Esophagus muscularis mucosa (tissue), 4 donors: ENCODE results near the gene GUCA2A. TPM values are rescaled to one million over a fixed set of nuclear protein-coding genes. Genes with fewer than 3 reads are reported as not detected.

ENCODE experiments used
- DNase-seq: peaks from one replicate; pipeline ENCODE4 v3.0.0-alpha.2; 2017; ENCODE audit errors: extremely low spot score
- H3K27ac ChIP-seq, 4 donors: fragments of 200-600 bp; sonication (generic); replicated peaks in 1 of 4; 1 replicate in 3 of 4; 2 replicates in 1 of 4; pipeline ENCODE4 v1.5.1; 2016 to 2019; ENCODE audit warnings: mild to moderate bottlenecking in 1 of 4
- H3K27me3 ChIP-seq, 4 donors: fragments of 200-600 bp; sonication (generic); one replicate each; pipeline versions ENCODE4 v1.5.1 to v1.6.0; 2016 to 2019
- H3K36me3 ChIP-seq, 4 donors: fragments of 200-600 bp; sonication (generic); one replicate each; pipeline ENCODE4 v1.5.1; 2016 to 2019
- H3K4me1 ChIP-seq, 4 donors: fragments of 200-600 bp; sonication (generic); one replicate each; pipeline ENCODE4 v1.5.1; 2016 to 2019
- H3K4me3 ChIP-seq, 4 donors: fragments of 200-600 bp; sonication (generic); 1 replicate in 2 of 4; 2 replicates in 2 of 4; pipeline ENCODE4 v1.5.1; 2016 to 2019; ENCODE audit warnings: mild to moderate bottlenecking in 4 of 4, moderate library complexity in 1 of 4
- H3K9me3 ChIP-seq, 4 donors: fragments of 200-600 bp; sonication (generic); 1 replicate in 3 of 4; 2 replicates in 1 of 4; pipeline ENCODE4 v1.5.1; 2016 to 2019
- EP300 ChIP-seq: sonication (generic); formaldehyde crosslinking; IDR thresholded peaks from one replicate; pipeline ENCODE4 v1.6.1; 2017; ENCODE audit warnings: antibody characterized with exemption
- POLR2A ChIP-seq: fragments of 450-650 bp; IDR thresholded peaks from one replicate; pipeline ENCODE4 v1.6.1; 2017; ENCODE audit warnings: antibody characterized with exemption, moderate library complexity, mild to moderate bottlenecking, low read depth
- POLR2AphosphoS5 ChIP-seq, 2 donors: sonication (generic); formaldehyde crosslinking; IDR thresholded peaks; one replicate each; pipeline ENCODE4 v1.6.1; 2017; ENCODE audit warnings: antibody characterized with exemption in 2 of 2
- WGBS: methylation state at CpG from one replicate; pipeline ENCODE4 v1.1.5; 2018; 5-methylcytosine and 5-hydroxymethylcytosine counted together
- intact Hi-C: fragments of 100-400 bp; cut with DNase I; formaldehyde crosslinking; loops from one replicate; pipeline ENCODE4 v1.15.1; 2023
- total RNA-seq, 4 donors: library from RNA; depleted of rRNA; stranded (reverse); fragments of >200 nt; gene quantifications; one replicate each; pipeline versions ENCODE4 v1.1.0 to v1.2.1, GENCODE V29; 2016
- TF ChIP-seq, protein P1 (sequence below), 3 experiments: fragments of 200-600 bp in 2 of 3; fragments of 450-650 bp in 1 of 3; sonication (generic) in 2 of 3; IDR thresholded peaks; one replicate each; pipeline ENCODE4 v1.5.1; 2017 to 2019; ENCODE audit warnings: antibody characterized with exemption in 3 of 3, mild to moderate bottlenecking in 2 of 3, moderate library complexity in 1 of 3

Gene GUCA2A
- total RNA-seq, 4 donors from 2014 or later = not detected

GRCh38 chr1:42163536-42164503 is 725 bp downstream of the GUCA2A start:
- no peak for DNase-seq
- Histone ChIP-seq H3K4me3 (no peak overlapping the region), H3K27ac (no peak overlapping the region), H3K27me3 (peaks cover 0 to 44% (median 0%) of the 10 kb centered on the region in 4 donors), H3K4me1 (peaks cover 9 to 16% (median 11%) of the 10 kb centered on the region in 4 donors), H3K9me3 (peaks cover 0 to 20% (median 8%) of the 10 kb centered on the region in 4 donors), H3K36me3 (no peaks in the 10 kb centered on the region)
- 94% methylated on average over 9 of the region's 16 CpGs for WGBS
- intact Hi-C loops = no loop called here
- TF ChIP-seq POLR2AphosphoS5 (IDR thresholded peaks at IDR 0.05) = no peak
- no peak for TF ChIP-seq POLR2A
- TF ChIP-seq EP300 = no peak
- TF ChIP-seq, protein P1, sequence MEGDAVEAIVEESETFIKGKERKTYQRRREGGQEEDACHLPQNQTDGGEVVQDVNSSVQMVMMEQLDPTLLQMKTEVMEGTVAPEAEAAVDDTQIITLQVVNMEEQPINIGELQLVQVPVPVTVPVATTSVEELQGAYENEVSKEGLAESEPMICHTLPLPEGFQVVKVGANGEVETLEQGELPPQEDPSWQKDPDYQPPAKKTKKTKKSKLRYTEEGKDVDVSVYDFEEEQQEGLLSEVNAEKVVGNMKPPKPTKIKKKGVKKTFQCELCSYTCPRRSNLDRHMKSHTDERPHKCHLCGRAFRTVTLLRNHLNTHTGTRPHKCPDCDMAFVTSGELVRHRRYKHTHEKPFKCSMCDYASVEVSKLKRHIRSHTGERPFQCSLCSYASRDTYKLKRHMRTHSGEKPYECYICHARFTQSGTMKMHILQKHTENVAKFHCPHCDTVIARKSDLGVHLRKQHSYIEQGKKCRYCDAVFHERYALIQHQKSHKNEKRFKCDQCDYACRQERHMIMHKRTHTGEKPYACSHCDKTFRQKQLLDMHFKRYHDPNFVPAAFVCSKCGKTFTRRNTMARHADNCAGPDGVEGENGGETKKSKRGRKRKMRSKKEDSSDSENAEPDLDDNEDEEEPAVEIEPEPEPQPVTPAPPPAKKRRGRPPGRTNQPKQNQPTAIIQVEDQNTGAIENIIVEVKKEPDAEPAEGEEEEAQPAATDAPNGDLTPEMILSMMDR (IDR thresholded peaks at IDR 0.05) = no peak

- intact Hi-C loops = no loop called here
- Histone ChIP-seq H3K27me3 (peaks cover 0 to 36% (median 0%) of the 10 kb centered on the region in 4 donors), H3K27ac (no peak overlapping the region), H3K9me3 (peaks cover 0 to 20% (median 8%) of the 10 kb centered on the region in 4 donors), H3K36me3 (no peaks in the 10 kb centered on the region), H3K4me3 (no peak overlapping the region), H3K4me1 (peaks cover 9 to 16% (median 11%) of the 10 kb centered on the region in 4 donors)
- DNase-seq = no peak
- WGBS = no CpG with 5 or more reads among the region's 2 CpGs
- no peak for TF ChIP-seq POLR2AphosphoS5 (IDR thresholded peaks at IDR 0.05)
- TF ChIP-seq, protein P1 (IDR thresholded peaks at IDR 0.05) = no peak
- TF ChIP-seq EP300 = no peak
- no peak for TF ChIP-seq POLR2A
Observed at GRCh38 chr1:42163114-42163513, 1.4 kb downstream of the GUCA2A start.

GRCh38 chr1:42162181-42162580 is 2.4 kb downstream of the GUCA2A start:
- WGBS = 93% methylated on average over 4 of the region's 5 CpGs
- H3K9me3 ChIP-seq = peaks cover 0 to 20% (median 8%) of the 10 kb centered on the region in 4 donors
- no peak overlapping the region for H3K27ac ChIP-seq
- peaks cover 0 to 28% (median 0%) of the 10 kb centered on the region in 4 donors for H3K27me3 ChIP-seq
- DNase-seq = no peak
- H3K4me3 ChIP-seq = no peak overlapping the region
- TF ChIP-seq POLR2A (no peak), POLR2AphosphoS5 (IDR thresholded peaks at IDR 0.05) (no peak), EP300 (no peak)
- TF ChIP-seq, protein P1 (IDR thresholded peaks at IDR 0.05) = no peak
- peaks cover 9 to 16% (median 11%) of the 10 kb centered on the region in 4 donors for H3K4me1 ChIP-seq
- intact Hi-C loops = no loop called here
- H3K36me3 ChIP-seq = no peaks in the 10 kb centered on the region

DNA sequence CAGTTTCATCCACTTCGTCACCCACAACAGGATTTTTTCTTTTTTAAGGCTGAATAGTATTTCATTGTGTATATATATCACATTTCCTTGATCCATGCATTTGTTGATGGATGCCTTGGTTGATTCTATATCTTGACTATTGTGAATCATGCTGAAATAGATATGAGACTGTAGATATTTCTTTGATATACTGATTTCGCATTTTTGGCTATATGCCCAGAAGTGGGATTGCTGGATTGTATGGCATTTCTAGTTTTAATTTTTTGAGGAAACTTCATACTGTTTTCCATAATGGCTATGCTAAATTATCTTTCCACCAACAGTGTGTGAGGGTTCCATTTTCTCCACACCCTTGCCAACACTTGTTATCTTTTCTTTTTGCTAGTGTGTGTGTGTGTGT is 6.4 kb downstream of the GUCA2A start:
- 66% methylated on average over 2 of the region's 2 CpGs for WGBS
- intact Hi-C loops = no loop called here

More for the DNA sequence above, 6.4 kb downstream of the GUCA2A start:
- Histone ChIP-seq H3K9me3 (peaks cover 0 to 20% (median 8%) of the 10 kb centered on the region in 4 donors), H3K4me1 (no peaks in the 10 kb centered on the region), H3K4me3 (no peak overlapping the region), H3K27ac (no peak overlapping the region), H3K36me3 (no peaks in the 10 kb centered on the region), H3K27me3 (peaks cover 0 to 14% (median 0%) of the 10 kb centered on the region in 4 donors)
- no peak for TF ChIP-seq POLR2AphosphoS5 (IDR thresholded peaks at IDR 0.05)
- no peak for TF ChIP-seq EP300
- TF ChIP-seq POLR2A = no peak
- TF ChIP-seq, protein P1 (IDR thresholded peaks at IDR 0.05) = no peak
- DNase-seq = no peak
